HepG2 (cell line): Measurements from ENCODE around the gene CDC26. TPM values are rescaled to one million over a fixed set of nuclear protein-coding genes. Genes with fewer than 3 reads are reported as not detected.
A peak's percentile ranks its signal among the peaks of the same experiment; 100 is the strongest.

Experiments used
- EHMT2 ChIP-seq: fragments of 200-600 bp; sonication (generic); IDR thresholded peaks from 2 replicates; pipeline ENCODE4 v1.7.0; 2017; ENCODE audit warnings: antibody characterized with exemption, low read depth, low read length, borderline replicate concordance
- GLI4 ChIP-seq: sonication (generic); formaldehyde crosslinking; IDR thresholded peaks from 2 replicates; pipeline ENCODE4 v1.5.1; 2020; ENCODE audit warnings: missing genetic modification reagents, mild to moderate bottlenecking, moderate library complexity, borderline replicate concordance
- HOXA5 ChIP-seq: sonication (generic); formaldehyde crosslinking; IDR thresholded peaks from 2 replicates; pipeline ENCODE4 v1.4.0; 2020; ENCODE audit warnings: missing genetic modification reagents
- HOXA9 ChIP-seq: sonication (generic); formaldehyde crosslinking; IDR thresholded peaks from 2 replicates; pipeline ENCODE4 v1.8.1; 2022; ENCODE audit warnings: missing genetic modification reagents, mild to moderate bottlenecking, moderate library complexity, borderline replicate concordance
- IRX3 ChIP-seq: sonication (generic); formaldehyde crosslinking; IDR thresholded peaks from 2 replicates; pipeline ENCODE4 v1.8.1; 2023; ENCODE audit warnings: mild to moderate bottlenecking, low read depth, missing genetic modification reagents, borderline replicate concordance
- JUND ChIP-seq: sonication (generic); formaldehyde crosslinking; IDR thresholded peaks from 2 replicates; pipeline ENCODE4 v1.8.0; 2022; ENCODE audit warnings: mild to moderate bottlenecking, missing genetic modification reagents
- MBD4 ChIP-seq: IDR thresholded peaks from 2 replicates; pipeline ENCODE4 v1.6.1; 2012; ENCODE audit warnings: low read length, inconsistent platforms, borderline replicate concordance
- POLR2A ChIP-seq, 2 experiments: IDR thresholded peaks; 2 replicates each; pipeline ENCODE4 v1.6.1; 2011; ENCODE audit warnings: low read depth in 2 of 2, low read length in 2 of 2, mild to moderate bottlenecking in 1 of 2, moderate library complexity in 1 of 2; ENCODE audit not compliant: insufficient read depth in 1 of 2
- POLR2AphosphoS5 ChIP-seq: IDR thresholded peaks from 2 replicates; pipeline ENCODE4 v1.6.1; 2012; ENCODE audit warnings: low read depth, low read length
- SATB2 ChIP-seq: sonication (generic); formaldehyde crosslinking; IDR thresholded peaks from 2 replicates; pipeline ENCODE4 v1.5.0; 2020; ENCODE audit warnings: missing genetic modification reagents
- SKI ChIP-seq: fragments of 450-650 bp; IDR thresholded peaks from one replicate; pipeline ENCODE4 v1.6.1; 2018; ENCODE audit warnings: mild to moderate bottlenecking; ENCODE audit not compliant: partially characterized antibody
- ZKSCAN8 ChIP-seq: IDR thresholded peaks from 2 replicates; pipeline ENCODE4 v1.6.1; 2016; ENCODE audit warnings: borderline replicate concordance, missing genetic modification reagents, missing compliant biosample characterization
- ZNF354B ChIP-seq: sonication (generic); formaldehyde crosslinking; IDR thresholded peaks from 2 replicates; pipeline ENCODE4 v1.8.0; 2022; ENCODE audit warnings: mild to moderate bottlenecking, missing genetic modification reagents
- ZNF446 ChIP-seq: sonication (generic); formaldehyde crosslinking; IDR thresholded peaks from 2 replicates; pipeline ENCODE4 v1.5.0; 2020; ENCODE audit warnings: mild to moderate bottlenecking, missing genetic modification reagents
- polyA plus RNA-seq, 8 experiments: library from polyadenylated mRNA; depleted of rRNA in 3 of 8; stranded (reverse) in 7 of 8; unstranded in 1 of 8; fragments of >200 nt; fragmentation: Illumina TruSeq in 4 of 8; extraction: Trizol in 4 of 8; gene quantifications; 2 replicates each; pipeline versions ENCODE4 v1.2.1 to v1.2.3, GENCODE V29; 2011 to 2016; ENCODE audit warnings: low read depth in 4 of 8, missing spikeins in 1 of 8, mixed read lengths in 1 of 8; ENCODE audit not compliant: insufficient read depth in 1 of 8
- total RNA-seq, 5 experiments: library from RNA; depleted of rRNA; stranded (reverse); fragments of >200 nt; fragmentation: Illumina TruSeq; extraction: Trizol; gene quantifications; 2 replicates each; pipeline ENCODE4 v1.2.3, GENCODE V29; 2016; ENCODE audit warnings: low read depth in 1 of 5
- TF ChIP-seq, protein P1 (sequence below): IDR thresholded peaks from 2 replicates; pipeline ENCODE4 v1.6.1; 2016; ENCODE audit warnings: missing compliant biosample characterization, missing genetic modification reagents, borderline replicate concordance
- TF ChIP-seq, protein P2 (sequence below): IDR thresholded peaks from 2 replicates; pipeline ENCODE4 v1.6.1; 2016
- TF ChIP-seq, protein P3 (sequence below): sonication (generic); formaldehyde crosslinking; IDR thresholded peaks from 2 replicates; pipeline ENCODE4 v1.5.0; 2020; ENCODE audit warnings: mild to moderate bottlenecking, missing genetic modification reagents, borderline replicate concordance
- TF ChIP-seq, protein P4 (sequence below): sonication (generic); formaldehyde crosslinking; IDR thresholded peaks from 2 replicates; pipeline ENCODE4 v1.5.1; 2020; ENCODE audit warnings: missing genetic modification reagents, mild to moderate bottlenecking, borderline replicate concordance
- TF ChIP-seq, protein P5 (sequence below): sonication (generic); formaldehyde crosslinking; IDR thresholded peaks from 2 replicates; pipeline ENCODE4 v1.8.1; 2023; ENCODE audit warnings: missing genetic modification reagents, inconsistent platforms, borderline replicate concordance

The CDC26 gene
- total and polyA plus RNA-seq, 2 of the 13 experiments (the other 11 are each of a cell fraction or from before 2014, with no cell fraction given), result 26.6 to 57.9 TPM

DNA sequence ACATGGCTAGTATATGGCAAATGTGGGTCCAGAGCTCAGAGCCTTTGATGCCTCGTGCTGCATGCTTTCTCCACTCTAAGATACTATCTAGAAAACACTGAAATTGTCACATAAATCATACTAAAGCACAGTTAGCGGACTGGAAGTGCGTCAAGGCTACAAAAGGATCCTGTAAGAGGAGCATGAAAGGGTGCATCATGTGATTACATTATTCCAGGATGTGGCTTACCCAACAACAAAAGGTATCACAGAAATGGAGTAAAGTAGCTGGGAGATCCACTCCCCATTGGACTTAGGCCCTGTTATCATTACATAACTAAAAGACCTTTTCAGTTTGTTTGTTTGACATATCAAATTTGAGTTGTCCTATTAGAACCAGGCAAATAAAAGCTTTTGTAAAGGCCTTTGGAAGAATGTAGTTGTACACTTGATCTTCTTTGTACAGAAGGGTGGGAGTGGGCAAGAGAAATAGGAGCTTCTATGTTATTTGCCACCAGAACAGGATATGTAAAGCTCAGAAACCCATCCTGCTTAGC lies 47.2 kb downstream of the CDC26 start (continued):
- TF ChIP-seq, protein P1, sequence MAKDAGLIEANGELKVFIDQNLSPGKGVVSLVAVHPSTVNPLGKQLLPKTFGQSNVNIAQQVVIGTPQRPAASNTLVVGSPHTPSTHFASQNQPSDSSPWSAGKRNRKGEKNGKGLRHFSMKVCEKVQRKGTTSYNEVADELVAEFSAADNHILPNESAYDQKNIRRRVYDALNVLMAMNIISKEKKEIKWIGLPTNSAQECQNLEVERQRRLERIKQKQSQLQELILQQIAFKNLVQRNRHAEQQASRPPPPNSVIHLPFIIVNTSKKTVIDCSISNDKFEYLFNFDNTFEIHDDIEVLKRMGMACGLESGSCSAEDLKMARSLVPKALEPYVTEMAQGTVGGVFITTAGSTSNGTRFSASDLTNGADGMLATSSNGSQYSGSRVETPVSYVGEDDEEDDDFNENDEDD, result no peak
- TF ChIP-seq IRX3, result no peak
- no peak for TF ChIP-seq POLR2A (IDR thresholded peaks at IDR 0.05; ENCODE audit: insufficient read depth in 1 of 2, low read depth in 2 of 2, low read length in 2 of 2)
- TF ChIP-seq SKI, result no peak
- no peak for TF ChIP-seq ZNF354B (CRISPR knock-in tag)
- no peak for TF ChIP-seq MBD4
- TF ChIP-seq EHMT2, result peak; percentile 56; the same call in 1 of the 2 replicates
- TF ChIP-seq, protein P2, sequence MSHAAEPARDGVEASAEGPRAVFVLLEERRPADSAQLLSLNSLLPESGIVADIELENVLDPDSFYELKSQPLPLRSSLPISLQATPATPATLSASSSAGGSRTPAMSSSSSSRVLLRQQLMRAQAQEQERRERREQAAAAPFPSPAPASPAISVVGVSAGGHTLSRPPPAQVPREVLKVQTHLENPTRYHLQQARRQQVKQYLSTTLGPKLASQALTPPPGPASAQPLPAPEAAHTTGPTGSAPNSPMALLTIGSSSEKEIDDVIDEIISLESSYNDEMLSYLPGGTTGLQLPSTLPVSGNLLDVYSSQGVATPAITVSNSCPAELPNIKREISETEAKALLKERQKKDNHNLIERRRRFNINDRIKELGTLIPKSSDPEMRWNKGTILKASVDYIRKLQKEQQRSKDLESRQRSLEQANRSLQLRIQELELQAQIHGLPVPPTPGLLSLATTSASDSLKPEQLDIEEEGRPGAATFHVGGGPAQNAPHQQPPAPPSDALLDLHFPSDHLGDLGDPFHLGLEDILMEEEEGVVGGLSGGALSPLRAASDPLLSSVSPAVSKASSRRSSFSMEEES, result peak; percentile 95
- no peak for TF ChIP-seq ZKSCAN8 (CRISPR knock-in tag)
- TF ChIP-seq, protein P3, sequence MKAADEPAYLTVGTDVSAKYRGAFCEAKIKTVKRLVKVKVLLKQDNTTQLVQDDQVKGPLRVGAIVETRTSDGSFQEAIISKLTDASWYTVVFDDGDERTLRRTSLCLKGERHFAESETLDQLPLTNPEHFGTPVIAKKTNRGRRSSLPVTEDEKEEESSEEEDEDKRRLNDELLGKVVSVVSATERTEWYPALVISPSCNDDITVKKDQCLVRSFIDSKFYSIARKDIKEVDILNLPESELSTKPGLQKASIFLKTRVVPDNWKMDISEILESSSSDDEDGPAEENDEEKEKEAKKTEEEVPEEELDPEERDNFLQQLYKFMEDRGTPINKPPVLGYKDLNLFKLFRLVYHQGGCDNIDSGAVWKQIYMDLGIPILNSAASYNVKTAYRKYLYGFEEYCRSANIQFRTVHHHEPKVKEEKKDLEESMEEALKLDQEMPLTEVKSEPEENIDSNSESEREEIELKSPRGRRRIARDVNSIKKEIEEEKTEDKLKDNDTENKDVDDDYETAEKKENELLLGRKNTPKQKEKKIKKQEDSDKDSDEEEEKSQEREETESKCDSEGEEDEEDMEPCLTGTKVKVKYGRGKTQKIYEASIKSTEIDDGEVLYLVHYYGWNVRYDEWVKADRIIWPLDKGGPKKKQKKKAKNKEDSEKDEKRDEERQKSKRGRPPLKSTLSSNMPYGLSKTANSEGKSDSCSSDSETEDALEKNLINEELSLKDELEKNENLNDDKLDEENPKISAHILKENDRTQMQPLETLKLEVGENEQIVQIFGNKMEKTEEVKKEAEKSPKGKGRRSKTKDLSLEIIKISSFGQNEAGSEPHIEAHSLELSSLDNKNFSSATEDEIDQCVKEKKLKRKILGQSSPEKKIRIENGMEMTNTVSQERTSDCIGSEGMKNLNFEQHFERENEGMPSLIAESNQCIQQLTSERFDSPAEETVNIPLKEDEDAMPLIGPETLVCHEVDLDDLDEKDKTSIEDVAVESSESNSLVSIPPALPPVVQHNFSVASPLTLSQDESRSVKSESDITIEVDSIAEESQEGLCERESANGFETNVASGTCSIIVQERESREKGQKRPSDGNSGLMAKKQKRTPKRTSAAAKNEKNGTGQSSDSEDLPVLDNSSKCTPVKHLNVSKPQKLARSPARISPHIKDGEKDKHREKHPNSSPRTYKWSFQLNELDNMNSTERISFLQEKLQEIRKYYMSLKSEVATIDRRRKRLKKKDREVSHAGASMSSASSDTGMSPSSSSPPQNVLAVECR (CRISPR knock-in tag), result no peak; the same call in 1 of the 2 replicates
- no peak for TF ChIP-seq SATB2 (CRISPR knock-in tag)
- TF ChIP-seq ZNF446 (CRISPR knock-in tag), result no peak
- TF ChIP-seq HOXA5 (CRISPR knock-in tag), result no peak
- TF ChIP-seq POLR2AphosphoS5, result peak; percentile 42; the same call in 1 of the 2 replicates
- TF ChIP-seq, protein P4, sequence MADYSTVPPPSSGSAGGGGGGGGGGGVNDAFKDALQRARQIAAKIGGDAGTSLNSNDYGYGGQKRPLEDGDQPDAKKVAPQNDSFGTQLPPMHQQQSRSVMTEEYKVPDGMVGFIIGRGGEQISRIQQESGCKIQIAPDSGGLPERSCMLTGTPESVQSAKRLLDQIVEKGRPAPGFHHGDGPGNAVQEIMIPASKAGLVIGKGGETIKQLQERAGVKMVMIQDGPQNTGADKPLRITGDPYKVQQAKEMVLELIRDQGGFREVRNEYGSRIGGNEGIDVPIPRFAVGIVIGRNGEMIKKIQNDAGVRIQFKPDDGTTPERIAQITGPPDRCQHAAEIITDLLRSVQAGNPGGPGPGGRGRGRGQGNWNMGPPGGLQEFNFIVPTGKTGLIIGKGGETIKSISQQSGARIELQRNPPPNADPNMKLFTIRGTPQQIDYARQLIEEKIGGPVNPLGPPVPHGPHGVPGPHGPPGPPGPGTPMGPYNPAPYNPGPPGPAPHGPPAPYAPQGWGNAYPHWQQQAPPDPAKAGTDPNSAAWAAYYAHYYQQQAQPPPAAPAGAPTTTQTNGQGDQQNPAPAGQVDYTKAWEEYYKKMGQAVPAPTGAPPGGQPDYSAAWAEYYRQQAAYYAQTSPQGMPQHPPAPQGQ (CRISPR knock-in tag), result no peak
- TF ChIP-seq GLI4, result no peak
- TF ChIP-seq, protein P5, sequence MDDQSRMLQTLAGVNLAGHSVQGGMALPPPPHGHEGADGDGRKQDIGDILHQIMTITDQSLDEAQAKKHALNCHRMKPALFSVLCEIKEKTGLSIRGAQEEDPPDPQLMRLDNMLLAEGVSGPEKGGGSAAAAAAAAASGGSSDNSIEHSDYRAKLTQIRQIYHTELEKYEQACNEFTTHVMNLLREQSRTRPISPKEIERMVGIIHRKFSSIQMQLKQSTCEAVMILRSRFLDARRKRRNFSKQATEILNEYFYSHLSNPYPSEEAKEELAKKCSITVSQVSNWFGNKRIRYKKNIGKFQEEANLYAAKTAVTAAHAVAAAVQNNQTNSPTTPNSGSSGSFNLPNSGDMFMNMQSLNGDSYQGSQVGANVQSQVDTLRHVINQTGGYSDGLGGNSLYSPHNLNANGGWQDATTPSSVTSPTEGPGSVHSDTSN (CRISPR knock-in tag), result no peak
- TF ChIP-seq HOXA9 (CRISPR knock-in tag), result 0 out of 2 replicates have a peak, but pooled peaks have one; percentile 27
- no peak for TF ChIP-seq JUND
